Astrocyte (in vitro differentiated cells and primary cell): ENCODE results near the gene DOCK2. TPM values are rescaled to one million over a fixed set of nuclear protein-coding genes. Genes with fewer than 3 reads are reported as not detected.

Experiments used
- DNase-seq: peaks from one replicate; pipeline ENCODE4 v3.0.0-alpha.2; 2010; ENCODE audit warnings: low read depth
- FAIRE-seq: peaks from 2 replicates; lab custom pipeline; 2011; peaks lifted over from hg19 to GRCh38; lab: Jason Lieb, UNC
- H2AFZ ChIP-seq: 2 replicates; pipeline ENCODE4 v1.6.0; 2012; ENCODE audit warnings: low read depth, low read length, inconsistent platforms
- H3K27ac ChIP-seq: 2 replicates; pipeline ENCODE4 v1.5.1; 2011; ENCODE audit warnings: low read depth, low read length, inconsistent platforms
- H3K27me3 ChIP-seq: 2 replicates; pipeline ENCODE4 v1.6.0; 2011; ENCODE audit warnings: low read length, inconsistent platforms; ENCODE audit not compliant: insufficient read depth
- H3K36me3 ChIP-seq: 2 replicates; pipeline ENCODE4 v1.5.1; 2011; ENCODE audit warnings: low read length, inconsistent platforms; ENCODE audit not compliant: insufficient read depth
- H3K4me1 ChIP-seq: 2 replicates; pipeline ENCODE4 v1.5.1; 2011; ENCODE audit warnings: low read length, inconsistent platforms; ENCODE audit not compliant: insufficient read depth
- H3K4me2 ChIP-seq: 2 replicates; pipeline ENCODE4 v1.6.0; 2012; ENCODE audit warnings: low read length, inconsistent platforms
- H3K4me3 ChIP-seq: 2 replicates; pipeline ENCODE4 v1.5.1; 2011; ENCODE audit warnings: low read depth, mild to moderate bottlenecking, low read length, inconsistent platforms; ENCODE audit not compliant: insufficient read depth
- H3K79me2 ChIP-seq: 2 replicates; pipeline ENCODE4 v1.6.0; 2012; ENCODE audit warnings: mild to moderate bottlenecking, low read length, inconsistent platforms; ENCODE audit not compliant: insufficient read depth
- H3K9ac ChIP-seq: 2 replicates; pipeline ENCODE4 v1.6.0; 2012; ENCODE audit warnings: mild to moderate bottlenecking, low read length, inconsistent platforms
- H3K9me3 ChIP-seq: 2 replicates; pipeline ENCODE4 v1.5.1; 2012; ENCODE audit warnings: low read depth, mild to moderate bottlenecking, low read length, inconsistent platforms; ENCODE audit not compliant: insufficient read depth
- H4K20me1 ChIP-seq: 2 replicates; pipeline ENCODE4 v1.6.0; 2012; ENCODE audit warnings: low read length, inconsistent platforms; ENCODE audit not compliant: insufficient read depth
- H3K27ac Mint-ChIP-seq: one replicate; pipeline ENCODE4 v1.8.0; 2021; ENCODE audit warnings: mild to moderate bottlenecking, mixed read lengths; ENCODE audit not compliant: unreplicated experiment
- H3K27me3 Mint-ChIP-seq: one replicate; pipeline ENCODE4 v1.8.0; 2021; ENCODE audit warnings: low read depth, mixed read lengths; ENCODE audit not compliant: unreplicated experiment
- H3K36me3 Mint-ChIP-seq: one replicate; pipeline ENCODE4 v1.8.0; 2021; ENCODE audit warnings: low read depth, mixed read lengths; ENCODE audit not compliant: unreplicated experiment
- H3K4me1 Mint-ChIP-seq: one replicate; pipeline ENCODE4 v1.8.0; 2021; ENCODE audit warnings: low read depth, mixed read lengths; ENCODE audit not compliant: unreplicated experiment
- H3K4me3 Mint-ChIP-seq: one replicate; pipeline ENCODE4 v1.8.0; 2021; ENCODE audit warnings: mild to moderate bottlenecking, moderate library complexity, mixed read lengths; ENCODE audit not compliant: unreplicated experiment
- H3K9me3 Mint-ChIP-seq: one replicate; pipeline ENCODE4 v1.8.0; 2021; ENCODE audit warnings: mild to moderate bottlenecking, mixed read lengths; ENCODE audit not compliant: unreplicated experiment
- EZH2 ChIP-seq: IDR thresholded peaks from 2 replicates; pipeline ENCODE4 v1.6.1; 2012; ENCODE audit warnings: mild to moderate bottlenecking, low read length, inconsistent platforms; ENCODE audit not compliant: insufficient read depth
- total RNA-seq: library from RNA; stranded (reverse); gene quantifications from 2 replicates; pipeline ENCODE4 v1.2.1, GENCODE V29; 2021
- TF ChIP-seq, protein P1 (sequence below): IDR thresholded peaks from 2 replicates; pipeline ENCODE4 v1.5.1; 2011; ENCODE audit warnings: low read depth, mild to moderate bottlenecking, inconsistent platforms, low read length, moderate library complexity; ENCODE audit not compliant: insufficient read depth

The DOCK2 gene
- total RNA-seq, 1 donor from 2014 or later = 0.66 TPM

DNA sequence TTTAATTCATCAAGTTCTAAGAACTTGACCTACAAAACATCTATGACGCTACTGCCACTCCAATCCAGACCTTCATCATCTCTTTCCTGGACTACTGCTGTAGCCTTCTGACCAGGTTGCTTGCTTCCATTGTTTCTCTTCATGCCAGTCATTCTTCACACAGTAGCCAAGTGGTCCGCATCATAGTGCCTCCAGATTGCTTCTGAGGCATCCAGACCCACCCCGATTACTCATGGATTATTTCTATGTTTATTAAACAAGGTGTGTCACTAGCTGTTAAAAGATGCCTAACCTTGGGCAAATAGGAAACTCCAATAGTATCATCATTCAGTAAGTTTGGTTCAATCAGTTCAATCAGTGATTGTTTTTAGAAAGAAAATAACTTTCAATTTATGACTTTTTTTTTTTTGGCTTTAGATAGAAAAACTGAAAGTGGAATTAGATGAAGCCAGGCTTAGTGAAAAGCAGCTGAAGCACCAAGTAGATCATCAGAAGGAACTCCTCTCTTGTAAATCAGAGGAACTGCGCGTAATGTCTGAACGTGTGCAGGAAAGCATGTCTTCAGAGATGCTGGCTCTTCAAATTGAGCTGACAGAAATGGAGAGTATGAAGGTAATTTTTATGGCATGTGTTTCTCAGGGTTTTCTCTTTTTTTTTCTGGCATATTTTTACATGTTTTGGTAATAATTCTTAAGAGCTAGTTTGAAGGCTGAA, 44.0 kb upstream of the DOCK2 start:
- H3K36me3 ChIP-seq = peaks cover 72% of the 10 kb centered on the region
- no peaks in the 10 kb centered on the region for H3K4me1 ChIP-seq
- Mint-ChIP-seq H3K36me3 (peaks cover 7% of the 10 kb centered on the region), H3K4me1 (no peaks in the 10 kb centered on the region), H3K27ac (no peak overlapping the region), H3K27me3 (no peaks in the 10 kb centered on the region), H3K9me3 (no peaks in the 10 kb centered on the region), H3K4me3 (no peak overlapping the region)
- H3K27me3 ChIP-seq = no peaks in the 10 kb centered on the region
- H3K27ac ChIP-seq = peak overlapping the region; percentile 36
- no peaks in the 10 kb centered on the region for H3K9me3 ChIP-seq
- DNase-seq (peak; percentile 60), FAIRE-seq (no peak)
- H3K9ac ChIP-seq = no peak overlapping the region
- no peak overlapping the region for H2AFZ ChIP-seq
- H3K4me2 ChIP-seq = no peak overlapping the region
- no peak overlapping the region for H3K4me3 ChIP-seq
- TF ChIP-seq EZH2 = no peak
- TF ChIP-seq, protein P1, sequence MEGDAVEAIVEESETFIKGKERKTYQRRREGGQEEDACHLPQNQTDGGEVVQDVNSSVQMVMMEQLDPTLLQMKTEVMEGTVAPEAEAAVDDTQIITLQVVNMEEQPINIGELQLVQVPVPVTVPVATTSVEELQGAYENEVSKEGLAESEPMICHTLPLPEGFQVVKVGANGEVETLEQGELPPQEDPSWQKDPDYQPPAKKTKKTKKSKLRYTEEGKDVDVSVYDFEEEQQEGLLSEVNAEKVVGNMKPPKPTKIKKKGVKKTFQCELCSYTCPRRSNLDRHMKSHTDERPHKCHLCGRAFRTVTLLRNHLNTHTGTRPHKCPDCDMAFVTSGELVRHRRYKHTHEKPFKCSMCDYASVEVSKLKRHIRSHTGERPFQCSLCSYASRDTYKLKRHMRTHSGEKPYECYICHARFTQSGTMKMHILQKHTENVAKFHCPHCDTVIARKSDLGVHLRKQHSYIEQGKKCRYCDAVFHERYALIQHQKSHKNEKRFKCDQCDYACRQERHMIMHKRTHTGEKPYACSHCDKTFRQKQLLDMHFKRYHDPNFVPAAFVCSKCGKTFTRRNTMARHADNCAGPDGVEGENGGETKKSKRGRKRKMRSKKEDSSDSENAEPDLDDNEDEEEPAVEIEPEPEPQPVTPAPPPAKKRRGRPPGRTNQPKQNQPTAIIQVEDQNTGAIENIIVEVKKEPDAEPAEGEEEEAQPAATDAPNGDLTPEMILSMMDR = no peak
- peaks cover 19% of the 10 kb centered on the region for H3K79me2 ChIP-seq
- no peaks in the 10 kb centered on the region for H4K20me1 ChIP-seq

DNA sequence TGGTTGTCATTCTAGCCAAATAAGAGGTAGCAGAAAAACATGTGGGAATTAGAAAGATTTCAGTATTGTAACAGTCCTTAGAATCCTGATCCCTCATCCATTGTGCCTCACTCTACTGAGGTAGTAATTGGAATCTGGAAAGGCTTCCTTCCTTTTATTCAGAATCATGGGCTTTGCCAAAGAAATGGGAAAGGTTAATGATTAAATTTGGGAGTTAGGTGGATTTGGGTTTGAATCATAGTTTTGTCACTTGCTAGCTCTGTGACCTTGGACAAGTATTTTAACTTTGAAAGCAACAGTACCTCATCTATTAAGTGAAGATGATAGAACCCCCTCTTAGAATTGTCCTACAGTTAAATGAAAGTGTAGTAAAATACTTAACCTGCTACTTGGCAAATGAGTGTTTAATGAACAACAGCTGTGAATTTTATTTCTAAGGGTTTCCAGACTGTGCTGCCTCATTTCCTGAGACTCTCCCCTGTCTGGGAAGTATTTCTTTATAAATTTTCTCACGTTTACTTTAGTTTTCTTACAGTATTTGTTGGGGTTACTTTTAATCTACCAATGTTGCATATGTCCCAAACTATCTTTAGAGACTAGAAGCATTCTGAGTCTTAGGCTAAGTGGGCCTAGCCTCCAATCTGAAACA, 41.8 kb upstream of the DOCK2 start:
- no peak overlapping the region for H3K4me3 Mint-ChIP-seq
- Histone ChIP-seq H3K79me2 (peaks cover 5% of the 10 kb centered on the region), H3K4me3 (no peak overlapping the region), H3K36me3 (peaks cover 73% of the 10 kb centered on the region), H2AFZ (no peak overlapping the region), H3K9ac (no peak overlapping the region), H3K4me2 (no peak overlapping the region), H3K27me3 (no peaks in the 10 kb centered on the region), H4K20me1 (no peaks in the 10 kb centered on the region), H3K27ac (peak overlapping the region; percentile 9), H3K4me1 (no peaks in the 10 kb centered on the region), H3K9me3 (no peaks in the 10 kb centered on the region)
- H3K36me3 Mint-ChIP-seq = peaks cover 5% of the 10 kb centered on the region
- DNase-seq = no peak
- TF ChIP-seq EZH2 = no peak
- TF ChIP-seq, protein P1 = no peak
- H3K9me3 Mint-ChIP-seq = no peaks in the 10 kb centered on the region
- no peak overlapping the region for H3K27ac Mint-ChIP-seq
- H3K4me1 Mint-ChIP-seq = no peaks in the 10 kb centered on the region
- FAIRE-seq = no peak
- no peaks in the 10 kb centered on the region for H3K27me3 Mint-ChIP-seq

DNA sequence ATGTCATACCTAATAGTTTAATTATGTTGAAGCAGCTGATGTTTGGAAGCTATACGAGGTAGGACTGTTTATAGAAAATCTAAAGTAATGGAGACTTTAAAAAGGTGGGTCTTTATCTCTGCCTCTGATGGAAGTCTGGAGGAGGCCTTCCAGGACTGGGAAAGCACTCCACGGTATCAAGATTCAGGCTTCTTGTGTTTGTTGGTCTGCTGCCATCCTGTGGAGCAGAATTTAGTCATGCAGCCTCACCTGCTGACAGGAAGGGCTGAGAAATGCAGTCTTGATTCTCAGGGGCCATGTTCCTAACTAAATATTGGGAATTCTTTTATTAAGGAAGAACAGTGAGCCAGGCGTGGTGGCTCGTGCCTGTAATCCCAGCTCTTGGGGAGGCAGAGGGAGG, 37.6 kb upstream of the DOCK2 start:
- H3K4me3 ChIP-seq = no peak overlapping the region
- Mint-ChIP-seq H3K27me3 (no peaks in the 10 kb centered on the region), H3K27ac (no peak overlapping the region), H3K4me1 (no peaks in the 10 kb centered on the region), H3K9me3 (no peaks in the 10 kb centered on the region), H3K36me3 (peaks cover 4% of the 10 kb centered on the region), H3K4me3 (no peak overlapping the region)
- H3K27ac ChIP-seq = no peak overlapping the region
- no peak for FAIRE-seq
- no peaks in the 10 kb centered on the region for H3K9me3 ChIP-seq
- H3K4me2 ChIP-seq = no peak overlapping the region
- peak; percentile 42 for DNase-seq
- no peaks in the 10 kb centered on the region for H3K4me1 ChIP-seq
- no peak overlapping the region for H3K9ac ChIP-seq
- H4K20me1 ChIP-seq = no peaks in the 10 kb centered on the region
- TF ChIP-seq, protein P1 = no peak
- peaks cover 74% of the 10 kb centered on the region for H3K36me3 ChIP-seq
- H3K79me2 ChIP-seq = peaks cover 3% of the 10 kb centered on the region
- no peak overlapping the region for H2AFZ ChIP-seq
- no peaks in the 10 kb centered on the region for H3K27me3 ChIP-seq
